ENCODE results near the gene MAN2B2. TPM values are rescaled to one million over a fixed set of nuclear protein-coding genes. Genes with fewer than 3 reads are reported as not detected.

The MAN2B2 gene
- total and polyA plus RNA-seq, 4 experiments from 2014 or later: 11.2 to 53.2 (median 41.0) TPM

GRCh38 chr4:6575503-6576240 lies 683 bp downstream of the MAN2B2 start:
- ChIA-PET CTCF (ENCODE audit: partially characterized antibody) (interaction anchor here (0.6 to 1.7 kb wide), 3 partner anchors 30 to 316 kb away, joined by 3 to 7 read pairs (median 5); no protein-coding TSS in a partner anchor), POLR2A (ENCODE audit: partially characterized antibody) (interaction anchor here (0.9 to 2.6 kb wide), 8 partner anchors 14 to 492 kb away, joined by 3 to 21 read pairs (median 4); partner anchors contain the start of genes GRPEL1 and MRFAP1)
- peak overlapping the region; percentile 81 to 88 (median 86) for H3K4me3 Mint-ChIP-seq
- Histone ChIP-seq H3K27ac (ENCODE audit: low read depth, low read length) (peak overlapping the region; percentile 77), H3K27me3 (ENCODE audit: insufficient read depth, low read length) (no peaks in the 10 kb centered on the region), H3K9me3 (ENCODE audit: control insufficient read depth in 1 of 2, low read length in 2 of 2) (no peaks in the 10 kb centered on the region), H3K4me1 (ENCODE audit: insufficient read depth, low read length) (peaks cover 26% of the 10 kb centered on the region), H3K4me3 (ENCODE audit: low read length in 2 of 2) (peak overlapping the region; percentile 84 to 97), H3K36me3 (ENCODE audit: insufficient read depth, low read length) (peaks cover 30% of the 10 kb centered on the region)
- H3K27ac Mint-ChIP-seq: peak overlapping the region in 6 of 7 donors; percentile 55 to 89 (median 80)
- H3K36me3 Mint-ChIP-seq: peaks cover 30 to 38% of the 10 kb centered on the region in 2 donors
- H3K9me3 Mint-ChIP-seq: no peaks in the 10 kb centered on the region
- no peak for DNase-seq
- intact Hi-C loops (cut with micrococcal nuclease): loop anchor here (1.0 kb wide), 1 partner anchor 65 kb away; the partner anchor contains the start of gene MRFAP1
- H3K4me1 Mint-ChIP-seq: peaks cover 9 to 39% (median 12%) of the 10 kb centered on the region in 4 donors
- H3K27me3 Mint-ChIP-seq: no peaks in the 10 kb centered on the region

GRCh38 chr4:6576512-6576911 lies 1.5 kb downstream of the MAN2B2 start:
- no peak overlapping the region for H3K4me3 ChIP-seq (ENCODE audit: low read length in 2 of 2)
- POLR2A ChIA-PET (ENCODE audit: partially characterized antibody): interaction anchor here (1.1 to 1.4 kb wide), 2 partner anchors 64 to 120 kb away, joined by 3 to 5 read pairs; partner anchors contain the start of gene MRFAP1

GRCh38 chr4:6576932-6577331 lies 1.9 kb downstream of the MAN2B2 start:
- peak overlapping the region in 2 of 7 donors; percentile 24 to 46 for H3K27ac Mint-ChIP-seq
- peak overlapping the region in 7 of 8 donors; percentile 24 to 74 (median 49) for H3K4me3 Mint-ChIP-seq
- no peaks in the 10 kb centered on the region for H3K27me3 Mint-ChIP-seq
- intact Hi-C loops (cut with micrococcal nuclease): no loop called here
- peaks cover 39 to 48% of the 10 kb centered on the region in 2 donors for H3K36me3 Mint-ChIP-seq
- Histone ChIP-seq H3K4me3 (ENCODE audit: low read length in 2 of 2) (no peak overlapping the region), H3K36me3 (ENCODE audit: insufficient read depth, low read length) (peaks cover 42% of the 10 kb centered on the region), H3K27me3 (ENCODE audit: insufficient read depth, low read length) (no peaks in the 10 kb centered on the region), H3K9me3 (ENCODE audit: control insufficient read depth in 1 of 2, low read length in 2 of 2) (no peaks in the 10 kb centered on the region), H3K4me1 (ENCODE audit: insufficient read depth, low read length) (peaks cover 26% of the 10 kb centered on the region), H3K27ac (ENCODE audit: low read depth, low read length) (no peak overlapping the region)
- H3K4me1 Mint-ChIP-seq: peaks cover 9 to 39% (median 12%) of the 10 kb centered on the region in 4 donors
- no peaks in the 10 kb centered on the region for H3K9me3 Mint-ChIP-seq
- ChIA-PET POLR2A (ENCODE audit: partially characterized antibody) (interaction anchor here (1.1 kb wide), 1 partner anchor 64 kb away, joined by 3 read pairs; the partner anchor contains the start of gene MRFAP1), CTCF (ENCODE audit: partially characterized antibody) (interaction anchor here (1.1 kb wide), 1 partner anchor 31 kb away, joined by 3 read pairs; no protein-coding TSS in a partner anchor)
- DNase-seq: no peak

More at GRCh38 chr4:6576512-6576911, 1.5 kb downstream of the MAN2B2 start:
- Mint-ChIP-seq H3K27ac (peak overlapping the region in 1 of 7 donors; percentile 46), H3K4me1 (peaks cover 9 to 39% (median 12%) of the 10 kb centered on the region in 4 donors), H3K4me3 (peak overlapping the region in 5 of 8 donors; percentile 35 to 88 (median 63)), H3K9me3 (no peaks in the 10 kb centered on the region), H3K27me3 (no peaks in the 10 kb centered on the region), H3K36me3 (peaks cover 37 to 47% of the 10 kb centered on the region in 2 donors)
- no peaks in the 10 kb centered on the region for H3K9me3 ChIP-seq (ENCODE audit: control insufficient read depth in 1 of 2, low read length in 2 of 2)
- H3K27ac ChIP-seq (ENCODE audit: low read depth, low read length): no peak overlapping the region
- H3K36me3 ChIP-seq (ENCODE audit: insufficient read depth, low read length): peaks cover 38% of the 10 kb centered on the region
- intact Hi-C loops (cut with micrococcal nuclease): no loop called here
- no peak for DNase-seq
- CTCF ChIA-PET (ENCODE audit: partially characterized antibody): interaction anchor here (1.1 kb wide), 1 partner anchor 31 kb away, joined by 3 read pairs; no protein-coding TSS in a partner anchor
- H3K27me3 ChIP-seq (ENCODE audit: insufficient read depth, low read length): no peaks in the 10 kb centered on the region
- peaks cover 26% of the 10 kb centered on the region for H3K4me1 ChIP-seq (ENCODE audit: insufficient read depth, low read length)

- peaks cover 9 to 39% (median 13%) of the 10 kb centered on the region in 4 donors for H3K4me1 Mint-ChIP-seq
- peaks cover 26% of the 10 kb centered on the region for H3K4me1 ChIP-seq (ENCODE audit: insufficient read depth, low read length)
- no peaks in the 10 kb centered on the region for H3K9me3 Mint-ChIP-seq
- ChIA-PET POLR2A (ENCODE audit: partially characterized antibody) (interaction anchor here (0.8 to 1.1 kb wide), 2 partner anchors 63 kb away, joined by 3 read pairs; partner anchors contain the start of gene MRFAP1), CTCF (ENCODE audit: partially characterized antibody) (no interaction called here)
- H3K27me3 Mint-ChIP-seq: no peaks in the 10 kb centered on the region
- peak overlapping the region in 2 of 8 donors; percentile 39 to 74 for H3K4me3 Mint-ChIP-seq
- H3K9me3 ChIP-seq (ENCODE audit: control insufficient read depth in 1 of 2, low read length in 2 of 2): no peaks in the 10 kb centered on the region
- H3K36me3 ChIP-seq (ENCODE audit: insufficient read depth, low read length): peaks cover 46% of the 10 kb centered on the region
- intact Hi-C loops (cut with micrococcal nuclease): no loop called here
- no peak overlapping the region for H3K27ac ChIP-seq (ENCODE audit: low read depth, low read length)
- no peak for DNase-seq
- peaks cover 42 to 52% of the 10 kb centered on the region in 2 donors for H3K36me3 Mint-ChIP-seq
- H3K27ac Mint-ChIP-seq: no peak overlapping the region
- H3K4me3 ChIP-seq (ENCODE audit: low read length in 2 of 2): no peak overlapping the region
- no peaks in the 10 kb centered on the region for H3K27me3 ChIP-seq (ENCODE audit: insufficient read depth, low read length)
Measured at GRCh38 chr4:6577409-6577808, 2.4 kb downstream of the MAN2B2 start.

- peaks cover 46% of the 10 kb centered on the region for H3K36me3 ChIP-seq (ENCODE audit: insufficient read depth, low read length)
- Mint-ChIP-seq H3K27me3 (no peaks in the 10 kb centered on the region), H3K4me3 (no peak overlapping the region), H3K36me3 (peaks cover 47 to 58% of the 10 kb centered on the region in 2 donors), H3K9me3 (peaks cover 0 to 2% (median 0%) of the 10 kb centered on the region in 8 donors), H3K4me1 (peaks cover 9 to 34% (median 13%) of the 10 kb centered on the region in 4 donors), H3K27ac (no peak overlapping the region)
- no peak overlapping the region for H3K4me3 ChIP-seq (ENCODE audit: low read length in 2 of 2)
- DNase-seq: no peak
- ChIA-PET POLR2A (ENCODE audit: partially characterized antibody) (interaction anchor here (0.8 kb wide), 1 partner anchor 63 kb away, joined by 3 read pairs; the partner anchor contains the start of gene MRFAP1), CTCF (ENCODE audit: partially characterized antibody) (no interaction called here)
- peaks cover 26% of the 10 kb centered on the region for H3K4me1 ChIP-seq (ENCODE audit: insufficient read depth, low read length)
- H3K9me3 ChIP-seq (ENCODE audit: control insufficient read depth in 1 of 2, low read length in 2 of 2): no peaks in the 10 kb centered on the region
- H3K27me3 ChIP-seq (ENCODE audit: insufficient read depth, low read length): no peaks in the 10 kb centered on the region
- H3K27ac ChIP-seq (ENCODE audit: low read depth, low read length): no peak overlapping the region
- intact Hi-C loops (cut with micrococcal nuclease): no loop called here
Measured at GRCh38 chr4:6578221-6578620, 3.2 kb downstream of the MAN2B2 start.

GRCh38 chr4:6580353-6580752 lies 5.4 kb downstream of the MAN2B2 start:
- Histone ChIP-seq H3K27me3 (ENCODE audit: insufficient read depth, low read length) (no peaks in the 10 kb centered on the region), H3K4me3 (ENCODE audit: low read length in 2 of 2) (no peak overlapping the region), H3K27ac (ENCODE audit: low read depth, low read length) (no peak overlapping the region), H3K36me3 (ENCODE audit: insufficient read depth, low read length) (peaks cover 46% of the 10 kb centered on the region), H3K4me1 (ENCODE audit: insufficient read depth, low read length) (peaks cover 16% of the 10 kb centered on the region), H3K9me3 (ENCODE audit: control insufficient read depth in 1 of 2, low read length in 2 of 2) (no peaks in the 10 kb centered on the region)
- H3K4me1 Mint-ChIP-seq: peaks cover 5 to 25% (median 15%) of the 10 kb centered on the region in 4 donors
- H3K27me3 Mint-ChIP-seq: no peaks in the 10 kb centered on the region
- peaks cover 0 to 4% (median 0%) of the 10 kb centered on the region in 8 donors for H3K9me3 Mint-ChIP-seq
- H3K36me3 Mint-ChIP-seq: peaks cover 61 to 77% of the 10 kb centered on the region in 2 donors
- no peak overlapping the region for H3K27ac Mint-ChIP-seq
- peak overlapping the region in 1 of 8 donors; percentile 39 for H3K4me3 Mint-ChIP-seq
- POLR2A ChIA-PET (ENCODE audit: partially characterized antibody): no interaction called here
- no peak for DNase-seq
- intact Hi-C loops (cut with micrococcal nuclease): no loop called here
- CTCF ChIA-PET (ENCODE audit: partially characterized antibody): no interaction called here

GRCh38 chr4:6581566-6582121 lies 6.7 kb downstream of the MAN2B2 start:
- Mint-ChIP-seq H3K36me3 (peaks cover 71 to 83% of the 10 kb centered on the region in 2 donors), H3K9me3 (peaks cover 0 to 4% (median 0%) of the 10 kb centered on the region in 8 donors), H3K27ac (peak overlapping the region in 1 of 7 donors; percentile 6), H3K4me3 (no peak overlapping the region), H3K4me1 (peaks cover 3 to 20% (median 11%) of the 10 kb centered on the region in 4 donors), H3K27me3 (no peaks in the 10 kb centered on the region)
- POLR2A ChIA-PET (ENCODE audit: partially characterized antibody): no interaction called here
- no peak for DNase-seq
- Histone ChIP-seq H3K27ac (ENCODE audit: low read depth, low read length) (no peak overlapping the region), H3K4me1 (ENCODE audit: insufficient read depth, low read length) (peaks cover 4% of the 10 kb centered on the region), H3K36me3 (ENCODE audit: insufficient read depth, low read length) (peaks cover 50% of the 10 kb centered on the region), H3K27me3 (ENCODE audit: insufficient read depth, low read length) (no peaks in the 10 kb centered on the region), H3K4me3 (ENCODE audit: low read length in 2 of 2) (no peak overlapping the region), H3K9me3 (ENCODE audit: control insufficient read depth in 1 of 2, low read length in 2 of 2) (no peaks in the 10 kb centered on the region)
- intact Hi-C loops (cut with micrococcal nuclease): no loop called here
- CTCF ChIA-PET (ENCODE audit: partially characterized antibody): no interaction called here

Data from CD4-positive, alpha-beta memory T cell (primary cell).